LNCaP clone FGC (cell line): ENCODE measurements around the gene EXOC4.
"Not testable (repeated sequence)": the region's sequence is repeated elsewhere in the genome, so short reads cannot be mapped to it uniquely, and the experiment has no call there.

Source experiments
- DNase-seq: peaks from one replicate; pipeline ENCODE4 v3.0.0-alpha.2; 2011; ENCODE audit warnings: low read depth
- H3K4me3 ChIP-seq: 2 replicates; pipeline ENCODE4 v1.5.1; 2011; ENCODE audit warnings: mild to moderate bottlenecking, low read depth, low read length, control low read depth
- TF ChIP-seq, protein P1 (sequence below): IDR thresholded peaks from 2 replicates; pipeline ENCODE4 v1.5.1; 2012; ENCODE audit warnings: mild to moderate bottlenecking; ENCODE audit not compliant: control insufficient read depth, insufficient read depth; ENCODE audit errors: extremely low read depth

EXOC4 gene

DNA sequence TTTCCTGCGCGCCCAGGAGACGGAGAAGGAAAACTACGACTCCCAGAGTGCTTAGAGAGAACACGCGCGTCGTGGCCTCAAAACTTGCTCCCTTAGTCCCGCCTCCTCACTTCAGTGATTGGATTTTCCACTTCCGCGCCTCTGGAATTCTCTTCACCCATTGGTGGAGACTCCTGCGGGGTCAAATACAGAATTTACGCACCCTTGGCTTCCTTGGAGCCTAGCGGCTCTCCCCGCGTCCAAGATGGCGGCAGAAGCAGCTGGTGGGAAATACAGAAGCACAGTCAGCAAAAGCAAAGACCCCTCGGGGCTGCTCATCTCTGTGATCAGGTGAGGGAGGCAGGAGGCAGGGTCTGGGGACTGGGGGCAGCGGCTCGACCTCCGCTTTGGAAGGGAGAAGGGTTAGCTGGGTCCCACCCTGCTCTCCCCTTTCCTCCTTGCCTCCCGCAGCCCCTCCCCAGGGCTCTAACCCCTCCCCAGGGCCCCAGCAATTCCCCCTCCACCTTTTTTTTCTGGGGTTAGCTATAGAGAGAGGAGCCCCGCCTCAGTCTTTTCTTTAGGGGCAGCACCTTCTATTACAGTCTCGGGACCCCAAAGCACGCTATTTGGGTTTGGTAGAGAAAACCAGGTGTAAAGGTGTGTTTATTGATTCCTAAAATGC is at the start of gene EXOC4:
Gene EXOC4 (plus strand): TSS at position 221 of the 661 bp plus-strand sequence.
- TF ChIP-seq, protein P1, sequence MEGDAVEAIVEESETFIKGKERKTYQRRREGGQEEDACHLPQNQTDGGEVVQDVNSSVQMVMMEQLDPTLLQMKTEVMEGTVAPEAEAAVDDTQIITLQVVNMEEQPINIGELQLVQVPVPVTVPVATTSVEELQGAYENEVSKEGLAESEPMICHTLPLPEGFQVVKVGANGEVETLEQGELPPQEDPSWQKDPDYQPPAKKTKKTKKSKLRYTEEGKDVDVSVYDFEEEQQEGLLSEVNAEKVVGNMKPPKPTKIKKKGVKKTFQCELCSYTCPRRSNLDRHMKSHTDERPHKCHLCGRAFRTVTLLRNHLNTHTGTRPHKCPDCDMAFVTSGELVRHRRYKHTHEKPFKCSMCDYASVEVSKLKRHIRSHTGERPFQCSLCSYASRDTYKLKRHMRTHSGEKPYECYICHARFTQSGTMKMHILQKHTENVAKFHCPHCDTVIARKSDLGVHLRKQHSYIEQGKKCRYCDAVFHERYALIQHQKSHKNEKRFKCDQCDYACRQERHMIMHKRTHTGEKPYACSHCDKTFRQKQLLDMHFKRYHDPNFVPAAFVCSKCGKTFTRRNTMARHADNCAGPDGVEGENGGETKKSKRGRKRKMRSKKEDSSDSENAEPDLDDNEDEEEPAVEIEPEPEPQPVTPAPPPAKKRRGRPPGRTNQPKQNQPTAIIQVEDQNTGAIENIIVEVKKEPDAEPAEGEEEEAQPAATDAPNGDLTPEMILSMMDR, result no peak
- DNase-seq, result peak; percentile 96
- peak within 1 kb of the TSS; percentile 91 for H3K4me3 ChIP-seq

DNA sequence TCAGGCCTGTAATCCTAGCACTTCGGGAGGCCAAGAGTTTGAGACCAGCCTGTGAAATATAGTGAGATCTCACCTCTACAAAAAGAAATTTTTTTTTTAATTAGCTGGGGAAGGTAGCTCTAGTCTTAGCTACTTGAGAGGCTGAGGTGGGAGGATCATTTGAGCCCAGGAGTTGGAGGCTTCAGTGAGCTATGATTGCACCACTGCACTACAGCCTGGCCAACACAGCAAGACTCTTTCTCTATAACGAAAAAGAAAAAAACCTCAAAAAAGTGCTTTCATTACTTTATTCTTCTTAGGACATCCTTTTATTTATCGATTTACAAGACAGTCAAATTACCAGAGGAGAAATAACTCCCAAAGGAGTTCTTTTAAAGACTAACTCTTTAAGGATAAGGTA is 49.4 kb upstream of the EXOC4 start:
- TF ChIP-seq, protein P1, result no peak
- no peak for DNase-seq
- H3K4me3 ChIP-seq, result no peak overlapping the region

DNA sequence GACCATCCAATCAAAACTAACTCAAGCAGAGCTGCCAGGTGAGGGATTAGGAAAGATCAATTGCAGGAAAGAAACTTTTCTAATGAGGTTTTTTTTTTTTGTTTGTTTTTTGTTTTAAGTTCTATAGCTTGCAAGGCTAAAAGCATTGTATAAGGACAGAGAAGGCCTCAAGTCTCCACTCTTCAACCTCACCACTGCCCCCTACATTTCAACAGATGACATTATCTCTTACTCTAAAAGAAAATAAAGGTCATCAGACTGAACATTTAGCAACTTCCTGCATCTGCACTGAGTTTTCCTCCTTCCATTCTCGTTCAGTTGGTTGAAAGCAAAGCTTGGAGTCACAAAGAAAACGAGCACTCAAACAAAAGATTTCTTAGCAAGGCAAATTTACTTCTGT is 45.2 kb upstream of the EXOC4 start:
- no peak overlapping the region for H3K4me3 ChIP-seq
- DNase-seq, result no peak
- TF ChIP-seq, protein P1, result no peak

DNA sequence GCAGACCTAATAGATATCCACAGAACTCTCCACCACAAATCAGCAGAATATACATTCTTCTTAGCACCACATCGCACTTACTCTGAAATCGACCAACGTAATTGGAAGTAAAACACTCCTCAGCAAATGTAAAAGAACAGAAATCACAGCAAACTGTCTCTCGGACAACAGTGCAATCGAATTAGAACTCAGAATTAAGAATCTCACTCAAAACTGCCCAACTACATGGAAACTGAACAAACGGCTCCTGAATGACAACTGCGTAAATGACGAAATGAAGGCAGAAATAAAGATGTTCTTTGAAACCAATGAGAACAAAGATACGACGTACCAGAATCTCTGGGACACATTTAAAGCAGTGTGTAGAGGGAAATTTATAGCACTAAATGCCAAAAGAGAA is 42.1 kb upstream of the EXOC4 start:
- H3K4me3 ChIP-seq, DNase-seq: not testable (repeated sequence)

DNA sequence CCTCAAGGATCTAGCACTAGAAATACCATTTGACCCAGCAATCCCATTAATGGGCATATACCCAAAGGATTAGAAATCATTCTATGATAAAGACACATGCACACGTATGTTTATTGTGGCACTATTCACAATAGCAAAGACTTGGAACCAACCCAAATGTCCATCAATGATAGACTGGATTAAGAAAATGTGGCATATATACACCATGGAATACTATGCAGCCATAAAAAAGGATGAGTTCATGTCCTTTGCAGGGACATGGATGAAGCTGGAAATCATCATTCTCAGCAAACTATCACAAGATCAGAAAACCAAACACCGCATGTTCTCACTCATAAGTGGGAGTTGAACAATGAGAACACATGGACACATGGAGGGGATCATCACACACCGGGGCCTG is 39.1 kb upstream of the EXOC4 start:
- DNase-seq, H3K4me3 ChIP-seq: not testable (repeated sequence)

DNA sequence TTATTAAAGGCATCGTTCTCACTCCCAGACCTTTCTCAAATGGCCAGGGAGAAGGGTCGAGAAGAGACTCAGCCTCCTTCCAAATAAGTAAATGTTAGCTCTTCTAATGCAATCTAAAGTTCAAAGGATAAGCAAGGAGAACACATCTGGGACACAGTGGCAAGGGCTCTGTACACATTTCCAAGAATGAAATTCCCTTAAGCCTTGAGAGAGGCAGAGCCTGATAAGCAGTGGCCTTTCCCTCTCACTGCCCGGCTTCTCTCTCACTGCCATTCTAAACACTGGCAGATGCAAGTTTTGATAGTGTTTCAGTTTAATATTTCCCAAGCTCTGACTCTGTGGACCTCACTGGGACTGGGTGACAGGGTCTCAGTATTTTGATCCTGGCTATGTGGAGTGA is 35.1 kb upstream of the EXOC4 start:
- TF ChIP-seq, protein P1, result no peak
- no peak overlapping the region for H3K4me3 ChIP-seq

DNA sequence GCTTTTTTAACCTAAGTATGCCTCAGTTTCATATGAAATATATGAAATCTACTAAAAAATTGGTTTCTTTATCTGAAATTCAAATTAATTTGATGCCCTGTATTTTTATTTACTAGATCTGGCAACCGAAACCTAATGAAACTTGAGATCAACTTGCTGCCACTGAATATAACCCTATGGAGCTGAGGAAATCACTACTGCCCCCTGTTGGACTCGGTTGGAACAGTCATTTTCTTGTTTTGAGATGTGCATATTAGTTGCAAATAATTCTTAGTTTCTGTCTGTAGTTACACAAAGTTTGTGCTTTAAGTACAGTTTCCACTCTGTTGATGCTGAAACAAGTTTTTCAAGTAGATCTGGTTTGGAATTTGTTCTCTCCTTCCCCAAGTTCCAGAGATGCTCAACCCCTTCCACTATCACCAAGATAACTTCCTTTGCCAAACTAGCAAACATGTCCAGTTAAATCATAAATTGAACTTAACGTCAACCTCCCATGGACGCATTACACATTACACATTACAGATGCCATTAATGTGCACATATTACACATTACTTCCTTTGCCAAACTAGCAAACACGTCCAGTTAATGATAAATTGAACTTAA is 22.2 kb upstream of the EXOC4 start:
- TF ChIP-seq, protein P1, result peak; percentile 78
- peak; percentile 62 for DNase-seq
- no peak overlapping the region for H3K4me3 ChIP-seq

More for the DNA sequence above, 35.1 kb upstream of the EXOC4 start:
- DNase-seq, result no peak

DNA sequence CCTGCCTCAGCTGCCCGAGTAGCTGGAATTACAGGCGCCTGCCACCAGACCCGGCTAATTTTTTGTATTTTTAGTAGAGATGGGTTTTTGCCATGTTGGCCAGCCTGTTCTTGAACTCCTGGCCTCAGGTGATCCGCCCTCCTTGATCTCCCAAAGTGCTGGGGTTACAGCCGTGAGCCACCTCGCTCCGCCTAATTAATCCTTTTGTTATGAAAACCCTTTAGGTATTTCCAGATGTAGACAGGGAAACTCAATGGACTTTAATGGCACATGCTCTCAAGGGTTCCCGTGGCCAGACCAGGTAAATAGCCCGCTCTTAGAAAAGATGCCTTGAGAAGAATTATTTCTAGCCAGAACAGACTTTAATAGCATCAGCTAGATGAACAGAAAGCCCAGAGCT is 19.7 kb upstream of the EXOC4 start:
- TF ChIP-seq, protein P1, result no peak
- DNase-seq, result no peak
- H3K4me3 ChIP-seq, result no peak overlapping the region
